K562 (cell line): ENCODE measurements around the gene ATP6V1G2. TPM values are rescaled to one million over a fixed set of nuclear protein-coding genes. Genes with fewer than 3 reads are reported as not detected.

Source experiments
- ATAC-seq: fragments of 200-7000 bp; cut with Tn5 transposase; 3 replicates; pipeline ENCODE4 v1.9.1; 2020; ENCODE audit warnings: moderate library complexity
- BruUV-seq: library from RNA; stranded (reverse); fragments of 400-500 nt; replicated peaks from 2 replicates; lab custom pipeline; 2021; lab: Mats Ljungman, UMichigan
- CTCF ChIA-PET: fragments of 300-600 bp; formaldehyde crosslinking; extraction: SDS; loops from one replicate; lab custom pipeline; 2021; ENCODE audit warnings: low intra/inter-chr PET ratio; lab: Yijun Ruan, JAX
- POLR2A ChIA-PET: fragments of 300-600, 350-650 bp; sonication (Branson Sonifier 250); formaldehyde crosslinking; extraction: SDS; loops from one replicate; lab custom pipeline; 2021; ENCODE audit warnings: antibody characterized with exemption, inconsistent platforms; lab: Yijun Ruan, JAX
- DNase-seq, 4 experiments: peaks; one replicate each; pipeline versions ENCODE4 v3.0.0 to v3.0.0-alpha.2; 2011 to 2018; ENCODE audit warnings: low spot score in 3 of 4, mixed read lengths in 3 of 4; ENCODE audit errors: extremely low read depth in 1 of 4
- FAIRE-seq: peaks from 2 replicates; lab custom pipeline; 2011; peaks lifted over from hg19 to GRCh38; lab: Jason Lieb, UNC
- H2AFZ ChIP-seq: 2 replicates; pipeline ENCODE4 v1.6.0; 2011; ENCODE audit warnings: low read depth, low read length, control low read depth, inconsistent platforms
- H3K27ac ChIP-seq: fragments of 200-600 bp; 3 replicates; pipeline ENCODE4 v1.8.0; 2011; ENCODE audit warnings: low read depth, mild to moderate bottlenecking, control low read depth, inconsistent platforms, low read length, moderate library complexity, mixed read lengths; ENCODE audit errors: extremely low read depth
- H3K27me3 ChIP-seq, 2 experiments: fragments of 300-600 bp in 1 of 2; 2 replicates in 1 of 2; 3 replicates in 1 of 2; pipeline versions ENCODE4 v1.6.0 to v1.8.0; 2011; ENCODE audit warnings: inconsistent platforms in 2 of 2, low read length in 2 of 2, mild to moderate bottlenecking in 1 of 2, mixed read lengths in 1 of 2, moderate library complexity in 1 of 2; ENCODE audit not compliant: control insufficient read depth in 2 of 2, insufficient read depth in 2 of 2
- H3K36me3 ChIP-seq: fragments of 300-600 bp; 3 replicates; pipeline ENCODE4 v1.8.0; 2011; ENCODE audit warnings: mild to moderate bottlenecking, low read length, inconsistent platforms; ENCODE audit not compliant: control insufficient read depth, insufficient read depth
- H3K4me1 ChIP-seq, 2 experiments: fragments of 200-600 bp in 1 of 2; replicated peaks in 1 of 2; 2 replicates in 1 of 2; 3 replicates in 1 of 2; pipeline versions ENCODE4 v1.5.1 to v1.8.0; 2011; ENCODE audit warnings: inconsistent platforms in 2 of 2, low read length in 2 of 2, mild to moderate bottlenecking in 1 of 2, mixed read lengths in 1 of 2, moderate library complexity in 1 of 2; ENCODE audit not compliant: control insufficient read depth in 2 of 2, insufficient read depth in 2 of 2
- H3K4me2 ChIP-seq: 2 replicates; pipeline ENCODE4 v1.6.1; 2011; ENCODE audit warnings: low read length, control low read depth, inconsistent platforms, mixed read lengths; ENCODE audit not compliant: insufficient read depth
- H3K4me3 ChIP-seq: fragments of 200-600 bp; sonication (generic), shearing (Covaris generic); 2 replicates; pipeline ENCODE4 v1.5.1; 2016; ENCODE audit warnings: control low read depth, inconsistent platforms
- H3K79me2 ChIP-seq: fragments of 200-600 bp; 3 replicates; pipeline ENCODE4 v1.8.0; 2011; ENCODE audit warnings: low read length, inconsistent platforms; ENCODE audit not compliant: control insufficient read depth, insufficient read depth
- H3K9ac ChIP-seq, 2 experiments: 2 replicates each; pipeline versions ENCODE4 v1.6.0 to v1.6.1; 2011; ENCODE audit warnings: low read depth in 2 of 2, low read length in 2 of 2, control low read depth in 1 of 2, inconsistent platforms in 1 of 2, mild to moderate bottlenecking in 1 of 2, mixed read lengths in 1 of 2; ENCODE audit not compliant: insufficient read depth in 1 of 2
- H3K9me1 ChIP-seq: one replicate; pipeline ENCODE4 v1.6.0; 2011; ENCODE audit warnings: inconsistent platforms, mild to moderate bottlenecking, low read length, moderate library complexity; ENCODE audit not compliant: control insufficient read depth, insufficient read depth
- H3K9me3 ChIP-seq: replicated peaks from 2 replicates; pipeline ENCODE4 v1.5.1; 2011; ENCODE audit warnings: low read depth, low read length, inconsistent platforms; ENCODE audit not compliant: control insufficient read depth, insufficient read depth
- H4K20me1 ChIP-seq: replicated peaks from 2 replicates; pipeline ENCODE4 v1.6.1; 2011; ENCODE audit warnings: low read length, inconsistent platforms, mixed read lengths; ENCODE audit not compliant: control insufficient read depth, insufficient read depth
- BRD9 ChIP-seq: fragments of 450-650 bp; IDR thresholded peaks from 2 replicates; pipeline ENCODE4 v1.6.1; 2018; ENCODE audit warnings: low read depth; ENCODE audit not compliant: partially characterized antibody
- CBFB ChIP-seq: sonication (generic); formaldehyde crosslinking; IDR thresholded peaks from 2 replicates; pipeline ENCODE4 v1.4.0; 2020; ENCODE audit warnings: mild to moderate bottlenecking, missing genetic modification reagents
- FOXK2 ChIP-seq, 2 experiments: fragments of 450-650 bp; IDR thresholded peaks in 1 of 2; conservative IDR thresholded peaks in 1 of 2; 2 replicates each; pipeline ENCODE4 v1.6.1; 2016; ENCODE audit warnings: low read depth in 2 of 2, mild to moderate bottlenecking in 1 of 2
- IFI16 ChIP-seq: fragments of 250-450 bp; sonication (Bioruptor Pico); IDR thresholded peaks from 2 replicates; pipeline ENCODE4 v2.1.2; 2022; ENCODE audit warnings: mild to moderate bottlenecking, inconsistent platforms
- MTF1 ChIP-seq: fragments of 250-450 bp; sonication (Bioruptor Pico); IDR thresholded peaks from 2 replicates; pipeline ENCODE4 v1.9.0; 2021; ENCODE audit warnings: moderate library complexity, mild to moderate bottlenecking, inconsistent platforms, borderline replicate concordance
- PHF20 ChIP-seq: fragments of 450-650 bp; IDR thresholded peaks from 2 replicates; pipeline ENCODE4 v1.6.1; 2018; ENCODE audit not compliant: partially characterized antibody
- RBM22 ChIP-seq: fragments of 200-400 bp; formaldehyde crosslinking; IDR thresholded peaks from 2 replicates; pipeline ENCODE4 v1.6.1; 2018; ENCODE audit warnings: low read length, low read depth; ENCODE audit not compliant: poor library complexity, severe bottlenecking
- SIX5 ChIP-seq, 2 experiments: IDR thresholded peaks; 2 replicates each; pipeline ENCODE4 v1.6.1; 2011; ENCODE audit warnings: low read length in 2 of 2, borderline replicate concordance in 1 of 2, low read depth in 1 of 2, mild to moderate bottlenecking in 1 of 2, moderate library complexity in 1 of 2; ENCODE audit not compliant: insufficient read depth in 1 of 2
- TCF3 ChIP-seq: sonication (generic); formaldehyde crosslinking; IDR thresholded peaks from 2 replicates; pipeline ENCODE4 v1.4.0; 2020; ENCODE audit warnings: mild to moderate bottlenecking, missing genetic modification reagents
- YBX1 ChIP-seq: fragments of 450-650 bp; IDR thresholded peaks from 2 replicates; pipeline ENCODE4 v1.7.1; 2016; ENCODE audit warnings: mild to moderate bottlenecking
- ZBTB11 ChIP-seq, 3 experiments: fragments of 200-800 bp in 1 of 3; fragments of 250-450 bp in 1 of 3; fragments of 450-650 bp in 1 of 3; sonication (Bioruptor Pico) in 1 of 3; sonication (Bioruptor generic) in 1 of 3; formaldehyde crosslinking in 1 of 3; IDR thresholded peaks; 2 replicates each; pipeline versions ENCODE4 v1.6.1 to v1.8.0; 2016 to 2022; ENCODE audit warnings: mild to moderate bottlenecking in 2 of 3, missing genetic modification characterization in 2 of 3, missing compliant biosample characterization in 1 of 3, moderate library complexity in 1 of 3
- ZBTB34 ChIP-seq: fragments of 250-450 bp; sonication (Bioruptor Pico); IDR thresholded peaks from 2 replicates; pipeline ENCODE4 v1.8.0; 2021; ENCODE audit warnings: mild to moderate bottlenecking, moderate library complexity
- WGBS: fragments of 100-300 bp; shearing (Covaris generic); methylation state at CpG from one replicate; pipeline ENCODE4 v1.1.6; 2016; ENCODE audit warnings: low coverage, mixed read lengths; ENCODE audit not compliant: insufficient coverage; ENCODE audit errors: missing lambda C conversion rate; 5-methylcytosine and 5-hydroxymethylcytosine counted together
- in situ Hi-C: fragments of 300-500 bp; cut with MboI; formaldehyde crosslinking; loops from 4 replicates; pipeline ENCODE4 v1.15.0; 2018; ENCODE audit warnings: inconsistent platforms, mixed read lengths
- intact Hi-C: fragments of 100-400 bp; cut with micrococcal nuclease; formaldehyde crosslinking; loops from 2 replicates; pipeline ENCODE4 v1.14.2; 2022
- polyA plus RNA-seq, 8 experiments: library from polyadenylated mRNA; depleted of rRNA in 4 of 8; stranded (reverse) in 5 of 8; unstranded in 3 of 8; fragments of >200 nt; fragmentation: Nextera tagmentation in 2 of 8; fragmentation: Illumina TruSeq in 1 of 8; extraction: Ambion mirVana in 2 of 8; extraction: Trizol in 1 of 8; gene quantifications; 2 replicates each; pipeline versions ENCODE4 v1.2.1 to v1.2.3, GENCODE V29; 2011 to 2014; ENCODE audit warnings: inconsistent platforms in 1 of 8, missing spikeins in 1 of 8
- total RNA-seq, 7 experiments: library from RNA; depleted of rRNA in 6 of 7; stranded (reverse); fragments of >200 nt in 6 of 7; fragmentation: Illumina TruSeq in 2 of 7; extraction: Trizol in 2 of 7; gene quantifications; 2 replicates each; pipeline versions ENCODE4 v1.2.1 to v1.2.3, GENCODE V29; 2011 to 2021; ENCODE audit warnings: low replicate concordance in 1 of 7

ATP6V1G2 gene
- total and polyA plus RNA-seq, 9 of the 15 experiments (the other 6 are each of a cell fraction or from before 2014, with no cell fraction given), result 0.14 to 1.5 (median 0.33) TPM

GRCh38 chr6:31575335-31575901, 29.0 kb upstream of the ATP6V1G2 start, which contains the start of gene TNF:
Gene TNF (plus strand): TSS chr6:31575565. CDS start chr6:31575742, 177 bp downstream.
- Histone ChIP-seq H3K79me2 (no peaks in the 10 kb centered on the region), H3K4me3 (no peak within 1 kb of the TSS), H3K4me2 (no peak within 1 kb of the TSS; the same call in 1 of the 2 replicates), H3K9ac (peak within 1 kb of the TSS in 1 of 2 experiments; percentile 19; a peak in 1 of 4 replicates), H3K27me3 (no peaks in the 10 kb centered on the region), H3K27ac (no peak within 1 kb of the TSS), H3K9me1 (no peaks in the 10 kb centered on the region), H3K36me3 (no peaks in the 10 kb centered on the region), H2AFZ (no peak within 1 kb of the TSS), H4K20me1 (no peaks in the 10 kb centered on the region), H3K9me3 (no peaks in the 10 kb centered on the region), H3K4me1 (peaks cover 0 to 20% of the 10 kb centered on the region in 2 experiments; a peak in 2 of 5 replicates)
- intact Hi-C loops (no loop called here), in situ Hi-C loops (no loop called here)
- WGBS, result 50% methylated on average over 19 of the region's 19 CpGs
- TF ChIP-seq CBFB (no peak), IFI16 (CRISPR knock-in tag) (no peak), TCF3 (CRISPR knock-in tag) (no peak), ZBTB34 (CRISPR knock-in tag) (no peak), YBX1 (no peak), MTF1 (CRISPR knock-in tag) (no peak), BRD9 (no peak), SIX5 (IDR thresholded peaks at IDR 0.05; ENCODE audit: borderline replicate concordance in 1 of 2, insufficient read depth in 1 of 2, low read depth in 1 of 2, low read length in 2 of 2) (no peak), FOXK2 (conservative IDR thresholded peaks at IDR 0.05 in 1 of 2, IDR thresholded peaks at IDR 0.05 in 1 of 2; ENCODE audit: low read depth in 2 of 2) (no peak), PHF20 (no peak), RBM22 (no peak), ZBTB11 (CRISPR knock-in tag; IDR thresholded peaks at IDR 0.05) (no peak)
- POLR2A ChIA-PET, result interaction anchor here (0.6 to 1.8 kb wide), 7 partner anchors 8 to 49 kb away, joined by 3 to 9 read pairs (median 3); partner anchors contain the start of genes ATP6V1G2 and DDX39B
- FAIRE-seq (no peak), ATAC-seq (no peak), DNase-seq (no peak)
- no TSS peak for BruUV-seq
- CTCF ChIA-PET, result no interaction called here
